NCI-H345 (cell line): ENCODE data around the gene EDEM1.
A peak's percentile ranks its signal among the peaks of the same experiment; 100 is the strongest.
"Not testable (repeated sequence)": the region's sequence is repeated elsewhere in the genome, so short reads cannot be mapped to it uniquely, and the experiment has no call there.

ENCODE experiments used
- DNase-seq: peaks from one replicate; lab custom pipeline; 2025; lab: John Stamatoyannopoulos, UW

Gene EDEM1

GRCh38 chr3:5187156-5187919 is at the start of gene EDEM1:
Gene EDEM1, plus strand, starts transcription at chr3:5187707. Its CDS starts 99 bp downstream, at chr3:5187806.
- DNase-seq = peak; percentile 85

- no peak for DNase-seq
Observed at GRCh38 chr3:5138214-5138981, 49.1 kb upstream of the EDEM1 start.

- DNase-seq = no peak
Observed at GRCh38 chr3:5140230-5140621, 47.3 kb upstream of the EDEM1 start.

GRCh38 chr3:5140839-5141238 is 46.7 kb upstream of the EDEM1 start:
- DNase-seq = no peak

GRCh38 chr3:5141760-5142159 is 45.7 kb upstream of the EDEM1 start:
- no peak for DNase-seq

GRCh38 chr3:5143464-5143863 is 44.0 kb upstream of the EDEM1 start:
- no peak for DNase-seq

- no peak for DNase-seq
Observed at GRCh38 chr3:5144316-5144994, 43.1 kb upstream of the EDEM1 start.

GRCh38 chr3:5145120-5145519 is 42.4 kb upstream of the EDEM1 start:
- DNase-seq = no peak

GRCh38 chr3:5147152-5147551 is 40.4 kb upstream of the EDEM1 start:
- not testable (repeated sequence) for DNase-seq

- DNase-seq = no peak
Observed at GRCh38 chr3:5149306-5149880, 38.1 kb upstream of the EDEM1 start.

- DNase-seq = no peak
Observed at GRCh38 chr3:5151586-5151985, 35.9 kb upstream of the EDEM1 start.

- DNase-seq = no peak
Observed at GRCh38 chr3:5153074-5153473, 34.4 kb upstream of the EDEM1 start.

GRCh38 chr3:5155241-5155640 is 32.3 kb upstream of the EDEM1 start:
- no peak for DNase-seq

GRCh38 chr3:5160321-5160720 is 27.2 kb upstream of the EDEM1 start:
- no peak for DNase-seq

- DNase-seq = peak; percentile 22
Observed at GRCh38 chr3:5160940-5161858, 26.3 kb upstream of the EDEM1 start.

- DNase-seq = no peak
Observed at GRCh38 chr3:5162102-5162501, 25.4 kb upstream of the EDEM1 start.

- no peak for DNase-seq
Observed at GRCh38 chr3:5165698-5166097, 21.8 kb upstream of the EDEM1 start.

- DNase-seq = no peak
Observed at GRCh38 chr3:5166846-5167245, 20.7 kb upstream of the EDEM1 start.

- DNase-seq = no peak
Observed at GRCh38 chr3:5168110-5168509, 19.4 kb upstream of the EDEM1 start.

- no peak for DNase-seq
Observed at GRCh38 chr3:5169807-5170206, 17.7 kb upstream of the EDEM1 start.

- DNase-seq = no peak
Observed at GRCh38 chr3:5170975-5171374, 16.5 kb upstream of the EDEM1 start.
